Keratinocyte (primary cell): ENCODE results near the gene SHISA2. TPM values are rescaled to one million over a fixed set of nuclear protein-coding genes. Genes with fewer than 3 reads are reported as not detected.

Source experiments
- DNase-seq: peaks from one replicate; pipeline ENCODE4 v3.0.0-alpha.2; 2011; ENCODE audit warnings: low read depth, missing footprints, low spot score
- FAIRE-seq: peaks from 2 replicates; lab custom pipeline; 2011; peaks lifted over from hg19 to GRCh38; lab: Jason Lieb, UNC
- H2AFZ ChIP-seq: 2 replicates; pipeline ENCODE4 v1.6.0; 2012; ENCODE audit warnings: low read length, control low read depth, inconsistent platforms; ENCODE audit not compliant: control insufficient read depth
- H3K27ac ChIP-seq: 2 replicates; pipeline ENCODE4 v1.5.1; 2011; ENCODE audit warnings: low read length; ENCODE audit not compliant: control insufficient read depth, insufficient read depth
- H3K27me3 ChIP-seq: 3 replicates; pipeline ENCODE4 v1.6.0; 2011; ENCODE audit warnings: low read length; ENCODE audit not compliant: control insufficient read depth, insufficient read depth; ENCODE audit errors: extremely low read depth
- H3K36me3 ChIP-seq, 2 experiments: 2 replicates in 1 of 2; 3 replicates in 1 of 2; pipeline ENCODE4 v1.5.1; 2011; ENCODE audit warnings: low read length in 2 of 2, mild to moderate bottlenecking in 1 of 2; ENCODE audit not compliant: control insufficient read depth in 2 of 2, insufficient read depth in 2 of 2; ENCODE audit errors: extremely low read depth in 1 of 2
- H3K4me1 ChIP-seq: 3 replicates; pipeline ENCODE4 v1.5.1; 2011; ENCODE audit warnings: low read length; ENCODE audit not compliant: control insufficient read depth, insufficient read depth; ENCODE audit errors: extremely low read depth
- H3K4me2 ChIP-seq: 3 replicates; pipeline ENCODE4 v1.6.0; 2011; ENCODE audit warnings: low read depth, low read length; ENCODE audit not compliant: control insufficient read depth, insufficient read depth; ENCODE audit errors: extremely low read depth
- H3K4me3 ChIP-seq, 3 experiments: fragments of 200-600 bp in 1 of 3; sonication (generic) in 1 of 3; 2 replicates in 2 of 3; 3 replicates in 1 of 3; pipeline ENCODE4 v1.5.1; 2011 to 2016; ENCODE audit warnings: low read length in 3 of 3, mild to moderate bottlenecking in 3 of 3, control low read depth in 2 of 3, inconsistent platforms in 1 of 3, low read depth in 1 of 3, mixed read lengths in 1 of 3, mixed run types in 1 of 3, moderate library complexity in 1 of 3; ENCODE audit not compliant: control insufficient read depth in 2 of 3, insufficient read depth in 2 of 3; ENCODE audit errors: extremely low read depth in 1 of 3
- H3K79me2 ChIP-seq: 2 replicates; pipeline ENCODE4 v1.6.0; 2012; ENCODE audit warnings: low read length; ENCODE audit not compliant: control insufficient read depth, insufficient read depth
- H3K9ac ChIP-seq: 3 replicates; pipeline ENCODE4 v1.6.0; 2011; ENCODE audit warnings: low read length; ENCODE audit not compliant: control insufficient read depth, insufficient read depth; ENCODE audit errors: extremely low read depth
- H3K9me1 ChIP-seq: 3 replicates; pipeline ENCODE4 v1.6.0; 2011; ENCODE audit warnings: low read length; ENCODE audit not compliant: control insufficient read depth, insufficient read depth; ENCODE audit errors: extremely low read depth
- H3K9me3 ChIP-seq: 2 replicates; pipeline ENCODE4 v1.5.1; 2012; ENCODE audit warnings: low read depth, low read length; ENCODE audit not compliant: control insufficient read depth
- H4K20me1 ChIP-seq: 3 replicates; pipeline ENCODE4 v1.6.0; 2011; ENCODE audit warnings: low read length; ENCODE audit not compliant: control insufficient read depth, insufficient read depth; ENCODE audit errors: extremely low read depth
- EZH2 ChIP-seq: IDR thresholded peaks from one replicate; pipeline ENCODE4 v1.6.1; 2012; ENCODE audit warnings: inconsistent platforms, mild to moderate bottlenecking, low read length, moderate library complexity
- dilution Hi-C: fragments of 300-500 bp; cut with MboI; formaldehyde crosslinking; loops from one replicate; pipeline ENCODE4 v1.7.0; 2020; ENCODE audit warnings: low sequenced_read_pairs; ENCODE audit not compliant: extremely low pct_ligation_motif_present
- polyA plus RNA-seq, 5 experiments: library from polyadenylated mRNA; depleted of rRNA in 3 of 5; stranded (reverse) in 3 of 5; stranded (forward) in 1 of 5; unstranded in 1 of 5; fragments of >200 nt; gene quantifications; 1 replicate in 1 of 5; 2 replicates in 3 of 5; 3 replicates in 1 of 5; pipeline versions ENCODE4 v1.2.1 to v1.2.3, GENCODE V29; 2011 to 2012; ENCODE audit warnings: missing spikeins in 2 of 5, low read depth in 1 of 5, low replicate concordance in 1 of 5
- TF ChIP-seq, protein P1 (sequence below), 3 experiments: IDR thresholded peaks in 1 of 3; conservative IDR thresholded peaks in 1 of 3; optimal IDR thresholded peaks in 1 of 3; 2 replicates in 2 of 3; 3 replicates in 1 of 3; pipeline versions ENCODE3 to v1.5.1; 2011; ENCODE audit warnings: low read length in 3 of 3, mild to moderate bottlenecking in 3 of 3, moderate library complexity in 2 of 3, control low read depth in 1 of 3, inconsistent platforms in 1 of 3; ENCODE audit not compliant: insufficient read depth in 2 of 3; ENCODE audit errors: extremely low read depth in 1 of 3

The SHISA2 gene
- polyA plus RNA-seq, 1 donor (not counting 4 experiments of a cell fraction or from before 2014, with no cell fraction given) = 0.18 TPM

DNA sequence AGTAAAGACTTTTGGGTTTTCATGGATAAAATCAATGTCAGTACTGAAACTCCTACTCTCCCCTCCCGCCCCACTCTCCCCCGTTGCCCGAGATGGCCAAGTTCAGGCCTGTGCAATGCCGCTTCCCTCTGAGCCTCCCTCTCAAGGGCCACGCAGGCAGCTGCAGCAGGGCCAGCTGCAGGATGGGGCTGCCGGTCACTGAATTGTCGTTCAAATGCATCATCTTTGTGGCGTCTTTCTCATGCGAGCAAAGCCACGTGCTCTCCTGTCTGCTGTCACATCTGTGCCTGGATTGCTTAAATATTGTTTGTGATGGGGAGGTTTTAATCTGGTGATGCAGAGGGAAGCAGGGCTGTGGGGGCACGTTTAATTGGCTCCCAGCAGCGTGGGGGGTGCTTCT, 26.6 kb downstream of the SHISA2 start:
- Histone ChIP-seq H3K4me2 (no peak overlapping the region), H4K20me1 (no peaks in the 10 kb centered on the region), H3K9ac (no peak overlapping the region), H2AFZ (no peak overlapping the region), H3K79me2 (no peaks in the 10 kb centered on the region), H3K4me3 (no peak overlapping the region), H3K36me3 (no peaks in the 10 kb centered on the region), H3K9me3 (no peaks in the 10 kb centered on the region), H3K9me1 (no peaks in the 10 kb centered on the region), H3K27me3 (no peaks in the 10 kb centered on the region), H3K4me1 (peaks cover 26% of the 10 kb centered on the region), H3K27ac (no peak overlapping the region)
- no peak for DNase-seq
- dilution Hi-C loops = no loop called here
- no peak for TF ChIP-seq EZH2
- TF ChIP-seq, protein P1, sequence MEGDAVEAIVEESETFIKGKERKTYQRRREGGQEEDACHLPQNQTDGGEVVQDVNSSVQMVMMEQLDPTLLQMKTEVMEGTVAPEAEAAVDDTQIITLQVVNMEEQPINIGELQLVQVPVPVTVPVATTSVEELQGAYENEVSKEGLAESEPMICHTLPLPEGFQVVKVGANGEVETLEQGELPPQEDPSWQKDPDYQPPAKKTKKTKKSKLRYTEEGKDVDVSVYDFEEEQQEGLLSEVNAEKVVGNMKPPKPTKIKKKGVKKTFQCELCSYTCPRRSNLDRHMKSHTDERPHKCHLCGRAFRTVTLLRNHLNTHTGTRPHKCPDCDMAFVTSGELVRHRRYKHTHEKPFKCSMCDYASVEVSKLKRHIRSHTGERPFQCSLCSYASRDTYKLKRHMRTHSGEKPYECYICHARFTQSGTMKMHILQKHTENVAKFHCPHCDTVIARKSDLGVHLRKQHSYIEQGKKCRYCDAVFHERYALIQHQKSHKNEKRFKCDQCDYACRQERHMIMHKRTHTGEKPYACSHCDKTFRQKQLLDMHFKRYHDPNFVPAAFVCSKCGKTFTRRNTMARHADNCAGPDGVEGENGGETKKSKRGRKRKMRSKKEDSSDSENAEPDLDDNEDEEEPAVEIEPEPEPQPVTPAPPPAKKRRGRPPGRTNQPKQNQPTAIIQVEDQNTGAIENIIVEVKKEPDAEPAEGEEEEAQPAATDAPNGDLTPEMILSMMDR (optimal IDR thresholded peaks at IDR 0.05 in 1 of 3, IDR thresholded peaks at IDR 0.05 in 1 of 3, conservative IDR thresholded peaks at IDR 0.05 in 1 of 3; ENCODE audit: extremely low read depth in 1 of 3, insufficient read depth in 2 of 3, low read length in 3 of 3) = no peak
- no peak for FAIRE-seq

- Histone ChIP-seq H3K4me1 (peaks cover 26% of the 10 kb centered on the region), H3K4me2 (no peak overlapping the region), H3K36me3 (no peaks in the 10 kb centered on the region), H4K20me1 (no peaks in the 10 kb centered on the region), H3K27me3 (no peaks in the 10 kb centered on the region), H2AFZ (no peak overlapping the region), H3K27ac (no peak overlapping the region), H3K79me2 (no peaks in the 10 kb centered on the region), H3K9ac (no peak overlapping the region), H3K9me1 (no peaks in the 10 kb centered on the region), H3K9me3 (no peaks in the 10 kb centered on the region), H3K4me3 (no peak overlapping the region)
- TF ChIP-seq EZH2 = no peak
- TF ChIP-seq, protein P1 (optimal IDR thresholded peaks at IDR 0.05 in 1 of 3, IDR thresholded peaks at IDR 0.05 in 1 of 3, conservative IDR thresholded peaks at IDR 0.05 in 1 of 3; ENCODE audit: extremely low read depth in 1 of 3, insufficient read depth in 2 of 3, low read length in 3 of 3) = no peak
- dilution Hi-C loops = no loop called here
- FAIRE-seq (no peak), DNase-seq (no peak)
These were observed 27.3 kb downstream of the SHISA2 start for GRCh38 chr13:26024558-26024957.
